Measurements from ENCODE around the gene DBN1.

The DBN1 gene

GRCh38 chr5:177428574-177429217 lies 44.7 kb downstream of the DBN1 start:
- Histone ChIP-seq H3K4me1 (ENCODE audit: low read length) (peaks cover 55% of the 10 kb centered on the region), H3K4me2 (ENCODE audit: low read length) (peak overlapping the region; percentile 97), H3K79me2 (ENCODE audit: low read length) (peaks cover 40% of the 10 kb centered on the region), H4K20me1 (ENCODE audit: insufficient read depth, low read length) (peaks cover 21% of the 10 kb centered on the region), H3K27ac (ENCODE audit: low read length) (peak overlapping the region; percentile 31), H3K9ac (ENCODE audit: low read length) (peak overlapping the region; percentile 47; the same call in 1 of the 2 replicates), H2AFZ (ENCODE audit: low read depth, low read length) (no peak overlapping the region), H3K36me3 (replicated peaks; ENCODE audit: low read depth, low read length) (peaks cover 17% of the 10 kb centered on the region), H3K9me3 (ENCODE audit: insufficient read depth, low read length) (no peaks in the 10 kb centered on the region), H3K27me3 (ENCODE audit: low read depth, low read length) (no peaks in the 10 kb centered on the region), H3K4me3 (ENCODE audit: low read length) (peak overlapping the region; percentile 52)
- no peak for TF ChIP-seq CTCF (IDR thresholded peaks at IDR 0.05; ENCODE audit: low read depth, low read length)
- no peak for TF ChIP-seq EZH2phosphoT487 (IDR thresholded peaks at IDR 0.05; ENCODE audit: low read depth)

GRCh38 chr5:177427919-177428573 lies 45.4 kb downstream of the DBN1 start:
- no peak for TF ChIP-seq CTCF (IDR thresholded peaks at IDR 0.05; ENCODE audit: low read depth, low read length)
- no peak for TF ChIP-seq EZH2phosphoT487 (IDR thresholded peaks at IDR 0.05; ENCODE audit: low read depth)
- peak overlapping the region; percentile 85 for H3K4me3 ChIP-seq (ENCODE audit: low read length)
- H3K27ac ChIP-seq (ENCODE audit: low read length) = peak overlapping the region; percentile 56
- peaks cover 17% of the 10 kb centered on the region for H3K36me3 ChIP-seq (replicated peaks; ENCODE audit: low read depth, low read length)
- H3K79me2 ChIP-seq (ENCODE audit: low read length) = peaks cover 40% of the 10 kb centered on the region
- no peak overlapping the region for H2AFZ ChIP-seq (ENCODE audit: low read depth, low read length)
- H4K20me1 ChIP-seq (ENCODE audit: insufficient read depth, low read length) = peaks cover 21% of the 10 kb centered on the region
- peaks cover 55% of the 10 kb centered on the region for H3K4me1 ChIP-seq (ENCODE audit: low read length)
- H3K9me3 ChIP-seq (ENCODE audit: insufficient read depth, low read length) = no peaks in the 10 kb centered on the region
- H3K4me2 ChIP-seq (ENCODE audit: low read length) = peak overlapping the region; percentile 97
- peak overlapping the region; percentile 81 for H3K9ac ChIP-seq (ENCODE audit: low read length)
- no peaks in the 10 kb centered on the region for H3K27me3 ChIP-seq (ENCODE audit: low read depth, low read length)

GRCh38 chr5:177427211-177427822 lies 46.1 kb downstream of the DBN1 start:
- Histone ChIP-seq H3K4me3 (ENCODE audit: low read length) (peak overlapping the region; percentile 85), H3K27me3 (ENCODE audit: low read depth, low read length) (no peaks in the 10 kb centered on the region), H4K20me1 (ENCODE audit: insufficient read depth, low read length) (peaks cover 21% of the 10 kb centered on the region), H3K36me3 (replicated peaks; ENCODE audit: low read depth, low read length) (peaks cover 11% of the 10 kb centered on the region), H3K27ac (ENCODE audit: low read length) (peak overlapping the region; percentile 56), H3K79me2 (ENCODE audit: low read length) (peaks cover 40% of the 10 kb centered on the region), H3K9me3 (ENCODE audit: insufficient read depth, low read length) (no peaks in the 10 kb centered on the region), H3K4me1 (ENCODE audit: low read length) (peaks cover 55% of the 10 kb centered on the region), H3K4me2 (ENCODE audit: low read length) (peak overlapping the region; percentile 97), H3K9ac (ENCODE audit: low read length) (peak overlapping the region; percentile 81), H2AFZ (ENCODE audit: low read depth, low read length) (no peak overlapping the region)
- no peak for TF ChIP-seq CTCF (IDR thresholded peaks at IDR 0.05; ENCODE audit: low read depth, low read length)
- TF ChIP-seq EZH2phosphoT487 (IDR thresholded peaks at IDR 0.05; ENCODE audit: low read depth) = no peak

GRCh38 chr5:177426566-177427210 lies 46.7 kb downstream of the DBN1 start, which contains the start of gene GRK6:
Gene GRK6, plus strand, starts transcription at chr5:177426676. Its CDS starts 170 bp downstream, at chr5:177426846.
- Histone ChIP-seq H3K4me2 (ENCODE audit: low read length) (peak within 1 kb of the TSS; percentile 99), H3K79me2 (ENCODE audit: low read length) (peaks cover 40% of the 10 kb centered on the region), H3K4me3 (ENCODE audit: low read length) (peak within 1 kb of the TSS; percentile 85), H3K9me3 (ENCODE audit: insufficient read depth, low read length) (no peaks in the 10 kb centered on the region), H3K4me1 (ENCODE audit: low read length) (peaks cover 51% of the 10 kb centered on the region), H2AFZ (ENCODE audit: low read depth, low read length) (peak within 1 kb of the TSS; percentile 71), H4K20me1 (ENCODE audit: insufficient read depth, low read length) (peaks cover 21% of the 10 kb centered on the region), H3K36me3 (replicated peaks; ENCODE audit: low read depth, low read length) (peaks cover 5% of the 10 kb centered on the region), H3K27ac (ENCODE audit: low read length) (peak within 1 kb of the TSS; percentile 60), H3K27me3 (ENCODE audit: low read depth, low read length) (no peaks in the 10 kb centered on the region), H3K9ac (ENCODE audit: low read length) (peak within 1 kb of the TSS; percentile 81)
- TF ChIP-seq EZH2phosphoT487 (IDR thresholded peaks at IDR 0.05; ENCODE audit: low read depth) (no peak), CTCF (IDR thresholded peaks at IDR 0.05; ENCODE audit: low read depth, low read length) (no peak)
